Ovary (tissue), 9 donors: ENCODE results near the gene VSTM2B. TPM values are rescaled to one million over a fixed set of nuclear protein-coding genes. Genes with fewer than 3 reads are reported as not detected.

Source experiments
- DNase-seq, 5 donors: peaks; one replicate each; pipeline ENCODE4 v3.0.0-alpha.2; 2019 to 2020
- H3K27ac ChIP-seq, 2 donors: fragments of 200-600 bp; one replicate each; pipeline versions ENCODE4 v1.5.1 to v1.8.0; 2019 to 2022
- H3K27me3 ChIP-seq: fragments of 200-600 bp; one replicate; pipeline ENCODE4 v1.8.0; 2022
- H3K36me3 ChIP-seq: fragments of 200-600 bp; sonication (generic); one replicate; pipeline ENCODE4 v1.5.1; 2019
- H3K4me1 ChIP-seq: one replicate; pipeline ENCODE4 v1.8.1; 2013; ENCODE audit warnings: mild to moderate bottlenecking, moderate library complexity; ENCODE audit not compliant: insufficient read depth
- H3K4me3 ChIP-seq: fragments of 200-600 bp; sonication (generic); one replicate; pipeline ENCODE4 v1.5.1; 2017
- H3K9me3 ChIP-seq, 2 donors: fragments of 200-600 bp in 1 of 2; sonication (generic) in 1 of 2; one replicate each; pipeline versions ENCODE4 v1.5.1 to v1.8.1; 2013 to 2019; ENCODE audit warnings: mild to moderate bottlenecking in 1 of 2, moderate library complexity in 1 of 2
- CTCF ChIP-seq, 3 donors: fragments of 450-650 bp in 2 of 3; fragments of 200-600 bp in 1 of 3; IDR thresholded peaks; one replicate each; pipeline versions ENCODE4 v1.5.1 to v1.8.0; 2016 to 2022; ENCODE audit warnings: antibody characterized with exemption in 3 of 3, mild to moderate bottlenecking in 1 of 3
- EP300 ChIP-seq: sonication (generic); formaldehyde crosslinking; IDR thresholded peaks from one replicate; pipeline ENCODE4 v1.6.1; 2017; ENCODE audit warnings: antibody characterized with exemption
- POLR2A ChIP-seq: fragments of 450-650 bp; IDR thresholded peaks from one replicate; pipeline ENCODE4 v1.6.1; 2017; ENCODE audit warnings: antibody characterized with exemption, mild to moderate bottlenecking, moderate library complexity
- WGBS, 3 donors: extraction: QIAGEN DNeasy Blood & Tissue Kit in 1 of 3; methylation state at CpG; one replicate each; pipeline versions ENCODE4 v1.1.5 to v1.1.7; 2013 to 2017; 5-methylcytosine and 5-hydroxymethylcytosine counted together
- intact Hi-C, 4 donors: fragments of 100-400 bp; cut with DNase I; formaldehyde crosslinking; loops; one replicate each; pipeline versions ENCODE4 v1.11.0 to v1.15.1; 2022 to 2023
- polyA plus RNA-seq, 2 donors: library from polyadenylated mRNA; stranded (reverse); fragments of 200-250 nt in 1 of 2; fragments of 350-450 nt in 1 of 2; fragmentation: Illumina TruSeq in 1 of 2; extraction: RNeasy Lipid Tissue Mini Kit (QIAGEN cat#74804) in 1 of 2; gene quantifications; one replicate each; pipeline ENCODE4 v1.2.3, GENCODE V29; 2013 to 2014
- total RNA-seq, 7 donors: library from RNA; depleted of rRNA in 2 of 7; stranded (reverse); fragments of >200 nt in 2 of 7; fragmentation: NEBNext Ultra II Directional in 3 of 7; extraction: Animal tissue kit (Norgen Biotek cat#: 25700) in 3 of 7; gene quantifications; one replicate each; pipeline versions ENCODE4 v1.1.0 to v1.2.4, GENCODE V29; 2016 to 2023
- donor health status: DM: no; HTN: no; CAD: no; lungs with moderate emphysema.
- donor health status: DM: no; HTN: no; CAD: no.
- donor health status: Bipolar disorder and iron deficiency.
- donor health status: DM: yes; HTN: yes; CAD: no.
- donor health status: DM: no; HTN: no; CAD: no.
- donor health status: DM: yes; HTN: yes; CAD: no.

The VSTM2B gene
- total and polyA plus RNA-seq, 9 donors = 0.13 TPM; not detected in 8

- Histone ChIP-seq H3K4me1 (no peaks in the 10 kb centered on the region), H3K9me3 (no peaks in the 10 kb centered on the region), H3K36me3 (no peaks in the 10 kb centered on the region), H3K27ac (no peak overlapping the region), H3K27me3 (no peaks in the 10 kb centered on the region), H3K4me3 (no peak overlapping the region)
- WGBS, 3 donors = 14 to 32% (median 25%) methylated on average over 7 of the region's 7 CpGs
- TF ChIP-seq EP300 = no peak
- TF ChIP-seq POLR2A = no peak
- TF ChIP-seq CTCF (IDR thresholded peaks at IDR 0.05) = no peak
- no peak for DNase-seq
- intact Hi-C loops = no loop called here
Observed at GRCh38 chr19:29573486-29573885, 47.7 kb downstream of the VSTM2B start.

- no peaks in the 10 kb centered on the region for H3K36me3 ChIP-seq
- no peaks in the 10 kb centered on the region for H3K27me3 ChIP-seq
- no peak overlapping the region for H3K27ac ChIP-seq
- 22 to 35% (median 29%) methylated on average over 3 of the region's 3 CpGs for WGBS, 3 donors
- H3K4me3 ChIP-seq = no peak overlapping the region
- H3K4me1 ChIP-seq = no peaks in the 10 kb centered on the region
- intact Hi-C loops = no loop called here
- DNase-seq = no peak
- H3K9me3 ChIP-seq = no peaks in the 10 kb centered on the region
- no peak for TF ChIP-seq POLR2A
- no peak for TF ChIP-seq CTCF (IDR thresholded peaks at IDR 0.05)
- no peak for TF ChIP-seq EP300
Observed at GRCh38 chr19:29574510-29574909, 48.7 kb downstream of the VSTM2B start.

- Histone ChIP-seq H3K4me1 (no peaks in the 10 kb centered on the region), H3K27ac (no peak overlapping the region), H3K27me3 (no peaks in the 10 kb centered on the region), H3K36me3 (no peaks in the 10 kb centered on the region), H3K4me3 (no peak overlapping the region), H3K9me3 (no peaks in the 10 kb centered on the region)
- 11 to 14% (median 13%) methylated on average over 14 of the region's 14 CpGs for WGBS, 3 donors
- TF ChIP-seq CTCF (IDR thresholded peaks at IDR 0.05) (no peak), EP300 (no peak), POLR2A (no peak)
- no peak for DNase-seq
- intact Hi-C loops = no loop called here
Observed at GRCh38 chr19:29576046-29576606, 50.3 kb downstream of the VSTM2B start.

GRCh38 chr19:29576761-29577648, 51.2 kb downstream of the VSTM2B start:
- H3K36me3 ChIP-seq = no peaks in the 10 kb centered on the region
- H3K4me3 ChIP-seq = no peak overlapping the region
- H3K4me1 ChIP-seq = no peaks in the 10 kb centered on the region
- H3K9me3 ChIP-seq = no peaks in the 10 kb centered on the region
- WGBS, 3 donors = 57 to 62% (median 58%) methylated on average over 15 of the region's 15 CpGs
- DNase-seq = no peak
- H3K27me3 ChIP-seq = no peaks in the 10 kb centered on the region
- H3K27ac ChIP-seq = no peak overlapping the region
- no peak for TF ChIP-seq EP300
- no peak for TF ChIP-seq POLR2A
- TF ChIP-seq CTCF (IDR thresholded peaks at IDR 0.05) = no peak
- intact Hi-C loops = no loop called here
